ENCODE measurements around the gene ABHD15.
A peak's percentile ranks its signal among the peaks of the same experiment; 100 is the strongest.

The ABHD15 gene

GRCh38 chr17:29583324-29584248 lies 16.7 kb upstream of the ABHD15 start:
- no peak overlapping the region for H3K4me3 ChIP-seq (ENCODE audit: low read length)
- peaks cover 51% of the 10 kb centered on the region for H3K36me3 ChIP-seq (ENCODE audit: control insufficient read depth, low read length)
- no peaks in the 10 kb centered on the region for H3F3A ChIP-seq (ENCODE audit: control insufficient read depth, insufficient read depth)
- H3K27me3 ChIP-seq (ENCODE audit: control insufficient read depth, low read length), result no peaks in the 10 kb centered on the region
- H3K9me3 ChIP-seq (ENCODE audit: control insufficient read depth, insufficient read depth, low read length), result no peaks in the 10 kb centered on the region
- TF ChIP-seq CTCF (IDR thresholded peaks at IDR 0.05; ENCODE audit: low read depth, low read length, poor library complexity, severe bottlenecking) (no peak), EZH2phosphoT487 (IDR thresholded peaks at IDR 0.05; ENCODE audit: borderline replicate concordance, low read length) (no peak)
- peaks cover 61% of the 10 kb centered on the region for H3K79me2 ChIP-seq (ENCODE audit: control insufficient read depth, low read length)
- H3K27ac ChIP-seq (ENCODE audit: low read depth, low read length), result peak overlapping the region; percentile 49; the same call in 1 of the 2 replicates
- H3K9me2 ChIP-seq (replicated peaks; ENCODE audit: control insufficient read depth, low read length), result no peaks in the 10 kb centered on the region
- peaks cover 18% of the 10 kb centered on the region for H4K20me1 ChIP-seq (ENCODE audit: control insufficient read depth, insufficient read depth, low read depth, low read length)
- no peak overlapping the region; the same call in 1 of the 2 replicates for H3K4me2 ChIP-seq (ENCODE audit: low read length)
- H3K4me1 ChIP-seq (ENCODE audit: control insufficient read depth, low read length), result peaks cover 58% of the 10 kb centered on the region

GRCh38 chr17:29582772-29583171 lies 15.9 kb upstream of the ABHD15 start:
- Histone ChIP-seq H4K20me1 (ENCODE audit: control insufficient read depth, insufficient read depth, low read depth, low read length) (peaks cover 14% of the 10 kb centered on the region), H3K4me1 (ENCODE audit: control insufficient read depth, low read length) (peaks cover 52% of the 10 kb centered on the region)

DNA sequence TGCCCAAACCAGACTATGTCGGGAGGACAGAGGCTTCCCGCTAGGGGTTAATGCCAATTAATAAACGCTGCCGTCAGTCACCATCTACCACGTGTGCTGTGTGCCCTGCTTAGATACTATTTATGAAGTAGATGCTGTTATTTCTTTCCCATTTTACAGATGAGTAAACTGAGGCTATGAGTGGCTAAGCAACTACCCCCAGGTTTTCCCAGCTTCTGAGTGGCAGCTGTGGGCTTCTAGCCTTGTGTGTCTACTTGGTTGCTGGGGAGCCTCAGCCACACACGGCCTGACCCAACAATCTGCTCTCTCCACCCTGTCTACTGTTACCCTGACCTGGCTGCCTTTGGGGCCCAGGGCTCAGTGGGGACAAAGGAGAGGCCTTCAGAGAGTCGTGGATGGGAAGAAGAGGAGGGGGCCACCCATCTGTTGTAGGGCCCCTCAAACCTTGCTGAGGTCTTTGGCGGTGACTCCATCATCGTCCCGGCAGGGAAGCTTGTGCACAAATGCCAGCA lies 15.5 kb upstream of the ABHD15 start:
- Histone ChIP-seq H3K4me3 (ENCODE audit: low read length) (no peak overlapping the region), H3F3A (ENCODE audit: control insufficient read depth, insufficient read depth) (no peaks in the 10 kb centered on the region), H3K79me2 (ENCODE audit: control insufficient read depth, low read length) (peaks cover 48% of the 10 kb centered on the region), H3K9me2 (replicated peaks; ENCODE audit: control insufficient read depth, low read length) (no peaks in the 10 kb centered on the region), H4K20me1 (ENCODE audit: control insufficient read depth, insufficient read depth, low read depth, low read length) (peaks cover 12% of the 10 kb centered on the region), H3K27me3 (ENCODE audit: control insufficient read depth, low read length) (no peaks in the 10 kb centered on the region), H3K36me3 (ENCODE audit: control insufficient read depth, low read length) (peaks cover 61% of the 10 kb centered on the region), H3K4me2 (ENCODE audit: low read length) (no peak overlapping the region), H3K9me3 (ENCODE audit: control insufficient read depth, insufficient read depth, low read length) (no peaks in the 10 kb centered on the region), H3K27ac (ENCODE audit: low read depth, low read length) (no peak overlapping the region), H3K4me1 (ENCODE audit: control insufficient read depth, low read length) (peaks cover 47% of the 10 kb centered on the region)
- TF ChIP-seq EZH2phosphoT487 (IDR thresholded peaks at IDR 0.05; ENCODE audit: borderline replicate concordance, low read length), result no peak
- TF ChIP-seq CTCF (IDR thresholded peaks at IDR 0.05; ENCODE audit: low read depth, low read length, poor library complexity, severe bottlenecking), result no peak

More at GRCh38 chr17:29582772-29583171, 15.9 kb upstream of the ABHD15 start:
- no peaks in the 10 kb centered on the region for H3K27me3 ChIP-seq (ENCODE audit: control insufficient read depth, low read length)
- H3K4me3 ChIP-seq (ENCODE audit: low read length), result no peak overlapping the region
- TF ChIP-seq CTCF (IDR thresholded peaks at IDR 0.05; ENCODE audit: low read depth, low read length, poor library complexity, severe bottlenecking), result no peak
- no peak for TF ChIP-seq EZH2phosphoT487 (IDR thresholded peaks at IDR 0.05; ENCODE audit: borderline replicate concordance, low read length)
- no peaks in the 10 kb centered on the region for H3K9me2 ChIP-seq (replicated peaks; ENCODE audit: control insufficient read depth, low read length)
- no peaks in the 10 kb centered on the region for H3F3A ChIP-seq (ENCODE audit: control insufficient read depth, insufficient read depth)
- H3K27ac ChIP-seq (ENCODE audit: low read depth, low read length), result no peak overlapping the region
- H3K79me2 ChIP-seq (ENCODE audit: control insufficient read depth, low read length), result peaks cover 53% of the 10 kb centered on the region
- H3K4me2 ChIP-seq (ENCODE audit: low read length), result no peak overlapping the region
- H3K36me3 ChIP-seq (ENCODE audit: control insufficient read depth, low read length), result peaks cover 57% of the 10 kb centered on the region
- H3K9me3 ChIP-seq (ENCODE audit: control insufficient read depth, insufficient read depth, low read length), result no peaks in the 10 kb centered on the region

Measured in DOHH2 (cell line).